Measurements from ENCODE around the gene CLDN24.

CLDN24 gene

GRCh38 chr4:183337833-183338232, 15.6 kb upstream of the CLDN24 start:
- TF ChIP-seq CTCF (conservative IDR thresholded peaks at IDR 0.05; ENCODE audit: low read depth, low read length), result no peak
- no peak for DNase-seq (ENCODE audit: low read depth)
- no peak overlapping the region for H3K4me3 ChIP-seq (ENCODE audit: low read length)

GRCh38 chr4:183337349-183337748, 15.1 kb upstream of the CLDN24 start:
- no peak overlapping the region for H3K4me3 ChIP-seq (ENCODE audit: low read length)
- TF ChIP-seq CTCF (conservative IDR thresholded peaks at IDR 0.05; ENCODE audit: low read depth, low read length), result no peak
- DNase-seq (ENCODE audit: low read depth), result no peak

GRCh38 chr4:183335369-183335940, 13.2 kb upstream of the CLDN24 start:
- no peak for TF ChIP-seq CTCF (conservative IDR thresholded peaks at IDR 0.05; ENCODE audit: low read depth, low read length)
- no peak overlapping the region for H3K4me3 ChIP-seq (ENCODE audit: low read length)
- peak; percentile 46 for DNase-seq (ENCODE audit: low read depth)

- no peak for TF ChIP-seq CTCF (conservative IDR thresholded peaks at IDR 0.05; ENCODE audit: low read depth, low read length)
- no peak for DNase-seq (ENCODE audit: low read depth)
- no peak overlapping the region for H3K4me3 ChIP-seq (ENCODE audit: low read length)
Measured at GRCh38 chr4:183333983-183334382, 11.8 kb upstream of the CLDN24 start.

GRCh38 chr4:183333202-183333601, 11.0 kb upstream of the CLDN24 start:
- H3K4me3 ChIP-seq (ENCODE audit: low read length), result no peak overlapping the region
- TF ChIP-seq CTCF (conservative IDR thresholded peaks at IDR 0.05; ENCODE audit: low read depth, low read length), result no peak
- DNase-seq (ENCODE audit: low read depth), result no peak

- H3K4me3 ChIP-seq (ENCODE audit: low read length), result no peak overlapping the region
- DNase-seq (ENCODE audit: low read depth), result no peak
- no peak for TF ChIP-seq CTCF (conservative IDR thresholded peaks at IDR 0.05; ENCODE audit: low read depth, low read length)
Measured at GRCh38 chr4:183332447-183332846, 10.2 kb upstream of the CLDN24 start.

- H3K4me3 ChIP-seq (ENCODE audit: low read length), result no peak overlapping the region
- DNase-seq (ENCODE audit: low read depth), result no peak
- no peak for TF ChIP-seq CTCF (conservative IDR thresholded peaks at IDR 0.05; ENCODE audit: low read depth, low read length)
Measured at GRCh38 chr4:183330841-183331240, 8.6 kb upstream of the CLDN24 start.
